Astrocyte of the cerebellum (primary cell): Measurements from ENCODE around the gene PFKP.

ENCODE experiments used
- DNase-seq: peaks from one replicate; pipeline ENCODE4 v3.0.0-alpha.2; 2011; ENCODE audit warnings: low read depth
- H3K4me3 ChIP-seq: 2 replicates; pipeline ENCODE4 v1.5.1; 2011; ENCODE audit warnings: mild to moderate bottlenecking, low read depth, low read length, moderate library complexity
- in situ Hi-C: cut with HindIII; loops from 2 replicates; pipeline ENCODE4 v1.10.0; 2017; ENCODE audit warnings: low sequenced_read_pairs
- TF ChIP-seq, protein P1 (sequence below): IDR thresholded peaks from 2 replicates; pipeline ENCODE4 v1.5.1; 2012; ENCODE audit warnings: low read length, low read depth, moderate library complexity, mild to moderate bottlenecking; ENCODE audit errors: missing control alignments

Gene PFKP

DNA sequence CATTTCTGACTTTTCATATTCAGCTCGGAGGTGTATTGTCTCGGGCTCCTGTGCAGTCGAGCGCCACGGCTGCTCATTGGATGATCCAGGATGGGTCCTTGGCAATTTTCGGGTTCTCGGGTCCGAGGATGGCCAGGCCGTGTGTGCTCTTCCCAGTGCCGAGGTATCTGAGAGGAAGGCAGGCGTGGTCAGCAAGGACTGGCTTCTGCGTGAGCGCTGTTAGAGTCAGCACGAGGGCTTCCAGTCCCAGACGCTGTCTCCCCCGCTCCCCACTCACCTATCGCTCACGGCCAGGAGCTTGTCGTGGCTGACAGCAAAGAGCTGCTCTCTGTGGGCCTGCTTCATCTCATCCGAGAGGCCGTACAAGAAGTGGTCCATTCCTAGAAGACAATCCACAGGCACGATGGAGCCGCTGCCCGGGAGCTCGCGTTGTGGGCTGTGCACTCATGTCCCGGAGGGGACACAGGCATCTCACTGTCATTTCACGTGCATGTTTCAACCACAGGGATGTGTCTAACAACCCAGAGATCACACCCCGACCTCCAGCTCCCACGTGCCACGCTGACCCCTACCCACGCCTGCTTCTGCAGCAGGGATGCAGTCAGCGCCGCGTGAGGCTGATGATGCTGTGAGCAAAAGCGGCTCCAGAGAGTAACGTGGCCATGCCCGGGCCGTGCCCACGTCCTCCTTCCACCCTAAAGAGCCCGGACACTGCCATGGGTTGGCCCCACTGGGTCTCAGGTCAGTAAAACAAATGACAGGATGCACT, 70.8 kb downstream of the PFKP start:
- no peak for DNase-seq
- in situ Hi-C loops, result no loop called here
- TF ChIP-seq, protein P1, sequence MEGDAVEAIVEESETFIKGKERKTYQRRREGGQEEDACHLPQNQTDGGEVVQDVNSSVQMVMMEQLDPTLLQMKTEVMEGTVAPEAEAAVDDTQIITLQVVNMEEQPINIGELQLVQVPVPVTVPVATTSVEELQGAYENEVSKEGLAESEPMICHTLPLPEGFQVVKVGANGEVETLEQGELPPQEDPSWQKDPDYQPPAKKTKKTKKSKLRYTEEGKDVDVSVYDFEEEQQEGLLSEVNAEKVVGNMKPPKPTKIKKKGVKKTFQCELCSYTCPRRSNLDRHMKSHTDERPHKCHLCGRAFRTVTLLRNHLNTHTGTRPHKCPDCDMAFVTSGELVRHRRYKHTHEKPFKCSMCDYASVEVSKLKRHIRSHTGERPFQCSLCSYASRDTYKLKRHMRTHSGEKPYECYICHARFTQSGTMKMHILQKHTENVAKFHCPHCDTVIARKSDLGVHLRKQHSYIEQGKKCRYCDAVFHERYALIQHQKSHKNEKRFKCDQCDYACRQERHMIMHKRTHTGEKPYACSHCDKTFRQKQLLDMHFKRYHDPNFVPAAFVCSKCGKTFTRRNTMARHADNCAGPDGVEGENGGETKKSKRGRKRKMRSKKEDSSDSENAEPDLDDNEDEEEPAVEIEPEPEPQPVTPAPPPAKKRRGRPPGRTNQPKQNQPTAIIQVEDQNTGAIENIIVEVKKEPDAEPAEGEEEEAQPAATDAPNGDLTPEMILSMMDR, result no peak
- H3K4me3 ChIP-seq, result no peak overlapping the region

DNA sequence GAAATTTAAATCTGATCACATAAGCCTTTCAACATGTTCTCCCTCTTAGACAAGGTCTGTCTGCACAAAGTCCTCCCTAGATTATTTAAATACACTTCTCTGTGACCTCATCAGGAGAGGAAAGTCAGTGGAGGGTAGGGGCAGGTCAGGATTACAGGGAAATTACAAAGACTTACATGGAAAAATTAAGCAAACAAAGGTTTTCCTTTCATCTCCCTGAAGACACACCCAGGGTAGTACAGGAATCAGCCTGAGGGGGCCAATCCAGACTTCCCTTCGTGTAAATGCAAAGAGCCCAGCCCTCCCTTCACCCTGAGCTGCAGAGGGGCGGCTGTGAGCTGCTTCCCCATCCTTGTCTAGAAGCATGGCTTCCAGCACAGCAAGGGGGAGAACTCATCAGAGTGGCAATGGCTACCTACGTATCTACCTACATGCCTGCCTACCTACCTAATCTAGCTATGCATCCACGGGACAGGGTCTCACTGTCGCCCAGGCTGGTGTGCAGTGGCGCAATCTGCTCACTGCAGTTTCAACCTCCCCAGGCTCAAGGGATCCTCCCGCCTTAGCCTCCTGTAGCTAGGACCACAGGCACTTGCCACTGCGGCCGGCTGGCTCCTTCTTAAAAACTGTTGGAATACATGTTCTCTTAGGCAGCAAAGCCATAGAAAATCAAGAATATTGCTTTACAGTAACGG, 72.0 kb downstream of the PFKP start:
- DNase-seq, result no peak
- TF ChIP-seq, protein P1, result no peak
- H3K4me3 ChIP-seq, result no peak overlapping the region
- in situ Hi-C loops, result no loop called here

DNA sequence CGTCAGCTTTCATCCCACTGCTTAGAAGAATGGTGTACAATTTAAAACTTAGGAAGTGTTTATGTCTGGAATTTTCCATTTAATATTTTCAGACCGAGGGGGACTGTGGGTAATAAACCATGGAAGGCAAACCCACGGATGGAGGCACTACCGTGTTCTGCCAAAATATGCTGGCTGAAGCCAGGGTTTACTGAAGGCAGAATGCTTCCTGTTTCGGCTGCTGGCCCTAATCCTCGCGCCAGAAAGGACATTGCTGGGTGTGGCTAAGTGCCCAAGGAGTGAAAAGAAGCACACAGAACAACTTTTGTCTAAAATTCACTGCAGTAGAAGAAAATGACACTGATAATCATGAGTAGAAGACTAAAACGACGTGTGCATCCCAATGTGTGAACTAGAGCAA, 72.9 kb downstream of the PFKP start:
- DNase-seq, result no peak
- TF ChIP-seq, protein P1, result no peak
- in situ Hi-C loops, result no loop called here
- H3K4me3 ChIP-seq, result no peak overlapping the region

DNA sequence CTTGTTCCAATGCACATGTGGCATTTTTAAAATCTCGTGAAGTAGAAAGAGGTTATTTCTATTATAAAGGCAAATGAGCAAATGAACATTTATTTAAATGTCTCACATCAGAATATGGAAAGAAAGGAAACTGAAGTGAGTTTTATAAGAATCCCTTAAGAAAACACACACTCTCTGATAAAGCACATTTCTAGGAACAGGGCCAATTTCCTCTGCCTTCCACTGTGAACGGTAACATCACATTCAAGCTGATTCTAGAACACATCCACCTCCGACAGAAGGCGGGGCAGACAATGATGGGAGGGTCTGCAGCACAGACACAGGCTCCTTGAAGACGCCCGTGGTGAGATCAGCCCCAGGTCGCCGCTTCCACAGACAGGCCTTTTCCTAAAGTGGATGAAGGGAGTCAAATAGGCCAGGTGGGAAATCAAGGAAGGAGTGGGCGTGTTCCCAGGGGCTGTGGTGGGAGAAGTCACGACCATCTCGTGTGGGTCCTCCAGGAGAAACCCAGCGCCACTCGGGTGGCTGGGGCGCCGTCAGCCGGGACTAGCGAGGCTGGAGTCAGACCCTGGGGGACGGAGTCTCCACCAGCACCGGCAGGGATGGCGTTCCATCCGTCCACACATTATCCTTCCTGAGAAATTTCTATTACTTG, 74.1 kb downstream of the PFKP start:
- TF ChIP-seq, protein P1, result no peak
- H3K4me3 ChIP-seq, result no peak overlapping the region
- in situ Hi-C loops, result no loop called here
- no peak for DNase-seq

DNA sequence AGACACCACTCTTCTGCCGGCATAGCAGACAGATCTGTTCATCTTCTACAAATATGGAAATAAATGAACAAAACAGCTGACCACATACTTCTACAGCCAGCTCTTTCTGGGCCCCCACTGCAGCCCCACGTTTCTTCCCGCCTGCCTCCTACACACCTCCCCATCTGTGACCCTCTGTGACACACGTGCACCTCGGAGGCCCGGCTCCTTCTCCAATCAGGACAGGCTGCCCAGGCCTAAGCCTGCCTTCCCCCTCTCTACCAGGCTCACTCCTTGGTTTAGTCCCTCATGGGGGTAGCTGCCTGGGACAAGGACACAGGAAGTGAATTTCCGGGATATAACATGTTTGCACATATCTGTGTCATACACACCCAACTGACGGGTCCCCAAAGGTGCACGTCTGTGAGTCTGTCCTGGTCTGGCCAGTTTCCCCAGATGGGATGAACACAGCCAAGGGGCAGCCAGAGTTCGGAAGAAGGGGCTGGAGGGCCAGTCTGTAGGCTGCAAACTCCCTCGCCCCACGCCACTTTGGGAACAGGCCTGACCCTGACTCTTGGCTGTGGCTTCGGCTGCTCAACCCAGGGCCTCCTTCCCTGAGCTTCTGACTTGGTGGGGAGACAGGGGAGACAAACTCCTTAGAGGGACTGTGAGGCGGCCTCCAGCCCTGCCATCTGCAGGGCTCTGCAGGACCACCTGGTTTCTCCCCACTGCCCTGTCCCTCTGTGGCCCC, 75.0 kb downstream of the PFKP start:
- no peak for DNase-seq
- in situ Hi-C loops, result no loop called here
- TF ChIP-seq, protein P1, result no peak
- H3K4me3 ChIP-seq, result no peak overlapping the region

DNA sequence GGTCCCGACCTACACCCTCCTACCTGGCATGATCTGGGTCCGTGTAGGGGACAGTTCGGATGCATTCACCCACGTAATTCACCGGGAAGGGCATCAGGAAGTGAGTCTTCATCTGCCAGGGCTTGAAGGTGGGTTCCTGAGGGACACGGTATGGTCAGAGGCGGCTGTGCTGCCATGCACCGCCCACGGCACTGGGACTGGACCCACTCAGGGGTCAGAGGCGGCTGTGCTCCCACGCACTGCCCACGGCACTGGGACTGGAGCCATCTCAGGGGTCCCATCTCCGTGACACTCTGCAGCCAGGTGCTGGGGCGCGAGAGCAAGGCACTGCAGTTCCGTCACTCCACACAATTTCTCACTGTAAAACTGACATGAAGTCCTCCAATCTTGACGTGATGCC, 76.0 kb downstream of the PFKP start:
- in situ Hi-C loops, result no loop called here
- no peak for DNase-seq
- no peak overlapping the region for H3K4me3 ChIP-seq
- TF ChIP-seq, protein P1, result no peak
